OCI-LY7 (cell line): ENCODE results near the gene TCF12. TPM values are rescaled to one million over a fixed set of nuclear protein-coding genes. Genes with fewer than 3 reads are reported as not detected.

ENCODE experiments used
- BruUV-seq: library from RNA; stranded (reverse); fragments of 400-500 nt; replicated peaks from 2 replicates; lab custom pipeline; 2021; lab: Mats Ljungman, UMichigan
- CTCF ChIA-PET: fragments of 300-600 bp; sonication (Branson Sonifier 250); formaldehyde crosslinking; loops from one replicate; lab custom pipeline; 2022; ENCODE audit warnings: antibody characterized with exemption; ENCODE audit not compliant: unreplicated experiment; lab: Charles Lee
- POLR2A ChIA-PET: fragments of 300-600 bp; sonication (Branson Sonifier 250); formaldehyde crosslinking; loops from one replicate; lab custom pipeline; 2022; ENCODE audit warnings: antibody characterized with exemption; lab: Charles Lee
- DNase-seq: peaks from one replicate; pipeline ENCODE4 v3.0.0-alpha.2; 2015; ENCODE audit warnings: low spot score
- H2AFZ ChIP-seq: fragments of 200-600 bp; sonication (generic), shearing (Covaris generic); 2 replicates; pipeline ENCODE4 v1.6.1; 2014; ENCODE audit warnings: mild to moderate bottlenecking, antibody characterized with exemption, low read length, moderate library complexity
- H3K27ac ChIP-seq: fragments of 200-600 bp; sonication (generic); 2 replicates; pipeline ENCODE4 v1.5.1; 2014; ENCODE audit warnings: mixed run types, low read depth, mild to moderate bottlenecking, moderate library complexity, low read length, inconsistent platforms; ENCODE audit not compliant: poor library complexity, severe bottlenecking
- H3K36me3 ChIP-seq: fragments of 200-600 bp; sonication (generic); 2 replicates; pipeline ENCODE4 v1.6.1; 2014; ENCODE audit warnings: mild to moderate bottlenecking, antibody characterized with exemption, low read length, moderate library complexity, mixed read lengths; ENCODE audit not compliant: insufficient read depth
- H3K4me1 ChIP-seq: fragments of 200-600 bp; sonication (generic); 2 replicates; pipeline ENCODE4 v1.5.1; 2014; ENCODE audit warnings: mild to moderate bottlenecking, low read length; ENCODE audit not compliant: insufficient read depth, poor library complexity, severe bottlenecking
- H3K4me2 ChIP-seq: fragments of 200-600 bp; sonication (generic); 2 replicates; pipeline ENCODE4 v1.6.1; 2014; ENCODE audit warnings: mild to moderate bottlenecking, low read length
- H3K4me3 ChIP-seq: fragments of 200-600 bp; sonication (generic); 2 replicates; pipeline ENCODE4 v1.5.1; 2014; ENCODE audit warnings: mild to moderate bottlenecking, low read depth, low read length; ENCODE audit not compliant: poor library complexity, severe bottlenecking
- H3K79me2 ChIP-seq: fragments of 200-600 bp; sonication (generic); 2 replicates; pipeline ENCODE4 v1.6.1; 2016; ENCODE audit warnings: low read depth, mild to moderate bottlenecking, low read length, moderate library complexity, mixed read lengths; ENCODE audit not compliant: insufficient read depth
- H3K9me2 ChIP-seq: fragments of 200-600 bp; sonication (generic); 2 replicates; pipeline ENCODE4 v1.6.1; 2016; ENCODE audit warnings: mild to moderate bottlenecking, low read length, mixed read lengths; ENCODE audit not compliant: insufficient read depth
- H3K9me3 ChIP-seq: fragments of 200-600 bp; sonication (generic); 2 replicates; pipeline ENCODE4 v1.6.1; 2014; ENCODE audit warnings: mild to moderate bottlenecking, mixed run types, low read length, mixed read lengths
- H4K20me1 ChIP-seq: fragments of 200-600 bp; sonication (generic); 2 replicates; pipeline ENCODE4 v1.6.1; 2014; ENCODE audit warnings: mild to moderate bottlenecking, antibody characterized with exemption, low read length, moderate library complexity, mixed read lengths; ENCODE audit not compliant: insufficient read depth
- EZH2phosphoT487 ChIP-seq: fragments of 200-600 bp; sonication (generic); IDR thresholded peaks from 2 replicates; pipeline ENCODE4 v1.6.1; 2018; ENCODE audit warnings: low read depth, borderline replicate concordance, mild to moderate bottlenecking, mixed run types, antibody characterized with exemption, low read length, moderate library complexity, mixed read lengths
- intact Hi-C: fragments of 100-400 bp; cut with micrococcal nuclease; formaldehyde crosslinking; loops from one replicate; pipeline ENCODE4 v1.10.0; 2022; ENCODE audit not compliant: unreplicated experiment
- total RNA-seq, 2 experiments: library from RNA; depleted of rRNA in 1 of 2; stranded (reverse); fragments of >200 nt in 1 of 2; shearing (Covaris generic) in 1 of 2; gene quantifications; 2 replicates each; pipeline ENCODE4 v1.2.3, GENCODE V29; 2014 to 2022
- TF ChIP-seq, protein P1 (sequence below): fragments of 200-600 bp; sonication (generic); conservative IDR thresholded peaks from 2 replicates; pipeline ENCODE4 v1.5.1; 2014; ENCODE audit warnings: mild to moderate bottlenecking, antibody characterized with exemption, low read length, moderate library complexity, mixed read lengths

The TCF12 gene
- total RNA-seq, 2 experiments from 2014 or later: 51.6 to 139 TPM

DNA sequence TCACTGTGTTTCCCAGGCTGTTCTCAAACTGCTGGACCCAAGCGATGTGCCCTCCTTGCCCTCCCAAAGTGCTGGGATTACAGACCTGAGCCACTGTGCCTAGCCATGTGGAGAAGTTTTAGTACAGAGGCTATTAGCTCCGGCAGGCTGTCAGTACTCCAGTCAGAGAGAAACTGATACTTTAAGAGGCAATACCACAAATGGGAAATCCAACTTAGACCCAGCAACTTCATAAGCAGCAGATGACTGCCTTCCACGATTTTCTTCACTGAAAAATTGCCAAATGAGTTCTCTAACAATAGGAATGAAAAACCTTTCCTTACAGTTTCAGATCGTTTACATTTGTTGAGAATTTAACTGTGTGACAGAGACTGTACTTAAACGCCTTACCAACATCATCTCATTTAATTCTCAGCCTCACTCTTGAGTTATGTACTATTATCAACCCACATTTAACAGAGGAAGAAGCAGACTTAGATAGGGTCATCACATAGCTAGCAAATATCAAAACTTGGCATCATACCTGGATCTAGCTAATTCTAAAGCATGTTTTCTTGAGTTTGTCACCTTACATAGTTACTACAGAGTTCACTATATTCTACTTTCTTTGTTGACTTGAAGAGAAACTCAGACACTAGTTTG is 127.4 kb downstream of the TCF12 start:
- Histone ChIP-seq H3K4me2 (no peak overlapping the region), H3K4me1 (peaks cover 5% of the 10 kb centered on the region), H3K4me3 (no peak overlapping the region), H3K79me2 (0 out of 2 replicates have a peak, but pooled peaks cover 6% of the 10 kb centered on the region), H3K27ac (no peak overlapping the region), H2AFZ (no peak overlapping the region), H3K36me3 (no peaks in the 10 kb centered on the region), H3K9me2 (no peaks in the 10 kb centered on the region), H4K20me1 (peaks cover 19% of the 10 kb centered on the region), H3K9me3 (no peaks in the 10 kb centered on the region)
- DNase-seq: no peak
- intact Hi-C loops: no loop called here
- POLR2A ChIA-PET: interaction anchor here (0.6 kb wide), 2 partner anchors 70 to 141 kb away, joined by 3 read pairs; no protein-coding TSS in a partner anchor
- CTCF ChIA-PET: no interaction called here
- no peak for TF ChIP-seq EZH2phosphoT487
- TF ChIP-seq, protein P1, sequence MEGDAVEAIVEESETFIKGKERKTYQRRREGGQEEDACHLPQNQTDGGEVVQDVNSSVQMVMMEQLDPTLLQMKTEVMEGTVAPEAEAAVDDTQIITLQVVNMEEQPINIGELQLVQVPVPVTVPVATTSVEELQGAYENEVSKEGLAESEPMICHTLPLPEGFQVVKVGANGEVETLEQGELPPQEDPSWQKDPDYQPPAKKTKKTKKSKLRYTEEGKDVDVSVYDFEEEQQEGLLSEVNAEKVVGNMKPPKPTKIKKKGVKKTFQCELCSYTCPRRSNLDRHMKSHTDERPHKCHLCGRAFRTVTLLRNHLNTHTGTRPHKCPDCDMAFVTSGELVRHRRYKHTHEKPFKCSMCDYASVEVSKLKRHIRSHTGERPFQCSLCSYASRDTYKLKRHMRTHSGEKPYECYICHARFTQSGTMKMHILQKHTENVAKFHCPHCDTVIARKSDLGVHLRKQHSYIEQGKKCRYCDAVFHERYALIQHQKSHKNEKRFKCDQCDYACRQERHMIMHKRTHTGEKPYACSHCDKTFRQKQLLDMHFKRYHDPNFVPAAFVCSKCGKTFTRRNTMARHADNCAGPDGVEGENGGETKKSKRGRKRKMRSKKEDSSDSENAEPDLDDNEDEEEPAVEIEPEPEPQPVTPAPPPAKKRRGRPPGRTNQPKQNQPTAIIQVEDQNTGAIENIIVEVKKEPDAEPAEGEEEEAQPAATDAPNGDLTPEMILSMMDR: no peak
- BruUV-seq: no TSS peak

DNA sequence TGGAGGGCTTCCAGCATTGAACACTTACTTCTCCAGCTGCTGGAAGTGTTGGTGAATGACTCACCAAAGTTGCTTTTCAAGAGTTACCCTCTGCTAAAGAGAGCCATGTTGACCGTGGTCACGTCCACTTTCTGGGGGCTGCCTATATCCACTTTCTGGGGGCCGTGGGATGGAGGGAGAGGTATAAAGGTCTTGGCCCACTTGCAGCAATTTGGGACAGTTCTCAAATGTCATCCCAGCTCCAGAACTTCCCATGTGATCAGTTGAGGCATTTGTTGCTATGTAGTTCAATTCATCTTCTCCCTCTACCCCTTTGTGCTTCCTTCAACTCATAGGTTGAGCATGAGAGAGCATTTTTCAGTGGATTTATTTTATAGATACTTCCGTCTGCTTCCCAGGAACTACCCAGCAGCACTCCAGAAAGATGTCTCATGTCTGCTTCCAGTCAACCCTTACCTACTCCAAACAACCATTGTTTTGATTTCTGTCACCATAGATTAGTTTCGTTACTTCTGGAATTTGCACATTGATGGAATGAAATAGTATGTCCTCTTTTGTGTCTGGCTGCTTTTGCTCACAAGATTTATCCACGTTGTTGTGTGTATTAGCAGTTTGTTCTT is 130.6 kb downstream of the TCF12 start:
- no peak overlapping the region for H3K4me3 ChIP-seq
- no peak overlapping the region for H3K4me2 ChIP-seq
- ChIA-PET POLR2A (no interaction called here), CTCF (no interaction called here)
- no TSS peak for BruUV-seq
- DNase-seq: no peak
- H3K9me3 ChIP-seq: no peaks in the 10 kb centered on the region
- no peaks in the 10 kb centered on the region for H3K79me2 ChIP-seq
- no peaks in the 10 kb centered on the region for H3K9me2 ChIP-seq
- H4K20me1 ChIP-seq: peaks cover 8% of the 10 kb centered on the region
- no peaks in the 10 kb centered on the region for H3K4me1 ChIP-seq
- H2AFZ ChIP-seq: no peak overlapping the region
- no peaks in the 10 kb centered on the region for H3K36me3 ChIP-seq
- intact Hi-C loops: no loop called here
- no peak for TF ChIP-seq EZH2phosphoT487
- no peak overlapping the region for H3K27ac ChIP-seq

DNA sequence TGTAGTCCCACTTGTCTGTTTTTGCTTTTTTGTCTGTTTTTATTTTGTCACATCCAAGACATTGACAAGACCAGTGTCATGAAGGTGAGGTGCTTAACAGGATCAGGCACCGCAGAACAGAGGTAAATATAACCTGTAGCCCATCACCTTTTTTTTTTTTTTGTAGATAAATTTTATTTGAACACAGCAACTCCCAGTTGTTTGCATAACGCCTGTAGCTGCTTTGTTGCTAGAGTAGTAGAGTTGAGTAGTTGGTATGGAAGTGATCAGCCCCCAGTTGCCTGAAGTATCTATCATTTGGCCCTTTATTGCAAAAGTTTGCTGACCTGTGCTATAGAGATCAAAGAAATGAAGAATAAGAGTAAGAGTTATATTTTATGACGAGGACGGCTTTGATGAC is 135.0 kb downstream of the TCF12 start:
- Histone ChIP-seq H3K79me2 (no peaks in the 10 kb centered on the region; the same call in 1 of the 2 replicates), H3K9me2 (no peaks in the 10 kb centered on the region), H3K4me1 (no peaks in the 10 kb centered on the region), H3K9me3 (no peaks in the 10 kb centered on the region), H3K36me3 (no peaks in the 10 kb centered on the region), H3K4me3 (no peak overlapping the region), H2AFZ (no peak overlapping the region), H3K27ac (no peak overlapping the region), H4K20me1 (peaks cover 4% of the 10 kb centered on the region; the same call in 1 of the 2 replicates), H3K4me2 (no peak overlapping the region)
- no TSS peak for BruUV-seq
- DNase-seq: no peak
- TF ChIP-seq, protein P1: no peak
- no peak for TF ChIP-seq EZH2phosphoT487
- intact Hi-C loops: no loop called here
- POLR2A ChIA-PET: no interaction called here
- CTCF ChIA-PET: no interaction called here
